Activated CD4-positive, alpha-beta T cell treated with anti-CD3 and anti-CD28 coated beads for 48 hours (primary cell): Measurements from ENCODE around the gene TRIM9.
A peak's percentile ranks its signal among the peaks of the same experiment; 100 is the strongest.

Experiments
- DNase-seq: peaks from one replicate; pipeline ENCODE4 v3.0.0-alpha.2; 2020

The TRIM9 gene

DNA sequence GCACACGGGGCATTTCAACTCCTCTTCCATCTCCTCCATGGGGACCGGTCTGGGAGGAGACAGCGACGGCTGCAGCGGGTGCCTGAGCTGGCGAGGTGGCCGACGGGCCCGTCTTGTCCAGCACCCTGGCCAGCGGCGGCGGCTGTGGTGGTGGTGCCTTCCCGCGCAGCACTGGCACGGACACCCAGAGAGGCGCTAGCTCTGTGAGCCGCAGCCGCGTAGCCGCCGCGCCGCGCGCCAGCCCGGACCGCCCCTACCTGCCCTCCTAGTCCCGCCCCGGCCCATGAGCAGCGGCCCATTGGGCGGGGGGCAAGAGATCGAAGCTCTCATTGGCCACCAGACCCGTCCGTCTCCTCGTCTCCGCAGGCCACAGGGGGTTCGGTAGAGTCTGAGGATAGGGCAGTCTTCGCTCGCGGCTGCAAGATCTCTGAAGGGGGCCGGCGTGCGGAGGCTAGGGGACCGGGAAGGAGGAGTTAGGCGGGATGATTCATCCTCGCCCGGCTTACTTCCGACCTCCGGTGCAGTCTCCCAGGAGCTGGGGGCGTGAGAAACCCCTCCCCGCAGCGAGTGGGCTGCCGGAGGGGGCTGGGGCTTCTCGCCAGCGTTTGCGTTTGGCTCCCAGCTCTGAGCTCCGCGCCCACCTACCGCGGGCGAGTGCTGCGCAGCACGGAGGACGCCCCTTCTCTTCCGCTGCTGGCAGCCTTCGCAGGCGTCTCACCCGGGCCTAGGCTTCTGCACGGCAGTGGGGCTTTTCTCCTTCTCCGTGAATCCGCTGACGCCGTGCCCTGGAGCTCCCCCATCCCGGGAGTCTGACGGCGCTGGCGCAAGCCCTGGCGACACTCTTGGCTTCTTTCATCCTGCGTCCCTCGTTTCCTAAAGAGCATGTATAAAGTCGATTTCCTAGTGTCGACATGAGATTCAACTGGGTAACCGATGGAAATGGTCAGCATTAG is at the start of gene TRIM9:
TRIM9 (minus strand) TSS at position 205 of the 953 bp plus-strand sequence; CDS start at position 39, 166 bp downstream.
- peak; percentile 95 for DNase-seq

DNA sequence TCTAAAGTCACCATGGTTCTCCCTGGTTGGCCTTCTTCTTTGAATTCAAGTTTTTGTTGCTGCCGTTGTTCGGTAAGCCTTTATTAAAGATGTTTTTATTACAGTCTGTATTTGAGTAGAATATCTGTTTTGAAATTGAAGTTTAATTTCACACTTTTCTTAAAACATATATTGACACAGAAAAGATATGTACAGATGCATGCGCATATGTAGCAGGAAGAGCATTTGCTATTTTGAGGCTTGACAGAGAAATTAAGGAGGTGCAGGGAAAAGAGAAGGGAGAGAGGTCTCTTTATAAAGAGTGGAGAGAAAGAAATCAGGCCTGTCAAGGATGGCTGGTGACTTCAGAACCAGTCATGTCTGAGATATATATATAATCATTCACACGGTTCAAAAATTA is 46.0 kb upstream of the TRIM9 start:
- DNase-seq: no peak

DNA sequence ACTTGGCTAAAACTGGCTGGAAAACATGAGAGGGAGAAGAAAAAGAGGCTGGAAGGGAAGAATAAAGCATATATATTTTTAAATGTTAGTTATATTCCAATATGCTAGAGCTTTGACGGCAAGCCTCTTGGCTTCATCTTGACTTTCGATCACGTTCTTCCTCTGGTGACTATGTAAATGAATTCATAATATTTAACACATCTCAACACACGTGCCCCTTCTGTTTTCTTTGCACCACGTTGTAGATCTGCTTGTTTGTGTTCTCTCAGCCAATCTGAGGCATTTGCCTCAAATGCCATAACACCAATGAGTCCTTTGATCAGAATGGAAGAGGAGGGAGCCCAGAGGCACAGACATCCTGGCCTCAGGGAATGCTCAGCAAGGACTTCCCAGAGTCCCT is 45.4 kb upstream of the TRIM9 start:
- DNase-seq: no peak

DNA sequence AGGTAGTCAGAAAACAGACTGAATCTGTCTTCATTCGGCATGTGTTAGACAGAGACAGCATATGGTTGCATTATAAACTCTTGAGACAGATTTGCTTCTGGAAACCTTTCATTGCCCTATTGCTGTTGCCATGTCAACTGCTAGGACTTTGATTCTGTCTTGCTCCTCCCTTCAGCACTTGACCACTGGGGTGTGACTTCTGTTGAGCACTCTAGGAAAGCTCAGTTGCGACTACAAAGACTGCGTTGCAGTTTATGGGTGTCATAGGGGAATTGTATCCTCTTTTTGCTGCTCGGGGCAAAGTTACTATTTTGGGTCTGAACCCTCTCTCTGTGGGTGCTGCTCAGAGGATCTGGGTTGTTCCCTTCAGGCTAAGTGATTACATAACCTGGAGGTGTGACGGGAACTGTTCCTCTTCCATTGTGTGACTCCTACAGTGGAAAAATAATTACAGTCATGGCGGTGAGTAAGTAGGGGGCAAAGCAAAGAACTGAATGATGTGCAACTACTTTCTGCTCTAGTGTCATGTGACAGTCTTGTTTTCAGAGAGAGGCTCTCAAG is 44.3 kb upstream of the TRIM9 start:
- DNase-seq: no peak

DNA sequence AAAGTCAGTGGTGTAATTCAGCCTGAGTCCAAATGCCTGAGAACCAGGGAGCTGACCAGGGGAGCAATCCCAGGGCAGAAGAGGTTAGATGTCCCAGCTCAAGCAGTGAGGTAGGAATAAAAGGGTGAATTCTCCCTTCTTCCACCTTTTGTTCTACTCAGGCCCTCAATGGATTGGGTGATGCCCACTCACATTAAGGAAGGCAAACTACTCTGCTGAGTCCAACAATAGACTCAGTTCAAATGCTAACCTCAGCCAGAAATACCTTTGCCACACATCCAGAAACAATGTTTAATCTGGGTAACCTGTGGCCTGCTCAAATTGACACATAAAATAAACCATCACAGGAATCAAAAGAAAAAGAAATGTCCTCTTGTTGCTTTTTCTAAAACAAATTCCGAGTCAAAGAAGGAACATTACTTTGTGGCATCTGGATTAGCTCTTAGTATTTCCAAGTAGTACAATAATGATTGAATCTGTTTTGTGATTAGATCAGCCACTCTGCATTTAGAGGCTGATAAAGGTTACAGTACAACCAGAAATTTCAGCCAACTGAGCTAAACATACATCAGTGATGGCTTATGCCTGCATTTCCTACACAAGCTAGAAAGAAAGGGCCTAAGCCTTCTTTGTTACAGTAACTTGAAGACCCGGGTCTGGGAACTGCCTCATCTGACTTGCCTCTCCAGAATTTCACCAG is 43.6 kb upstream of the TRIM9 start:
- DNase-seq: no peak

DNA sequence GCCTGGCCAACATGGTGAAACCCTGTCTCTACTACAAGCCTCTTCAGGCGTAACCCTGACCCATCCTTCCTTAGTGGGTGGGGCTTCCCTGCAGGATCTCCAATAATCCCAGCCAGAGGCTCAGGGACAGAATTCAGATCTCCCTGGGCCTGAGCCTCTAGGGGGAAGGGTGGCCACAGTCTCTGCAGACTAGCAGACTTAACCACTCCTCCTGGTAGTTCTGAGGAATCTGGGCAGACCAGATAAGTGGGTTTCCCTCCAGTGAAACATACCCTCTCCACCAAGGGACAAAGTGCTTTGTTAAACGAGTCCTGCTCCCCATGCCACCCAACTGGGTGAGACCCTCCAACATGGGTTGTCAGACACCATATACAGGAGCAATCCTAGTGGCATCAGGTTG is 36.6 kb upstream of the TRIM9 start:
- no peak for DNase-seq

DNA sequence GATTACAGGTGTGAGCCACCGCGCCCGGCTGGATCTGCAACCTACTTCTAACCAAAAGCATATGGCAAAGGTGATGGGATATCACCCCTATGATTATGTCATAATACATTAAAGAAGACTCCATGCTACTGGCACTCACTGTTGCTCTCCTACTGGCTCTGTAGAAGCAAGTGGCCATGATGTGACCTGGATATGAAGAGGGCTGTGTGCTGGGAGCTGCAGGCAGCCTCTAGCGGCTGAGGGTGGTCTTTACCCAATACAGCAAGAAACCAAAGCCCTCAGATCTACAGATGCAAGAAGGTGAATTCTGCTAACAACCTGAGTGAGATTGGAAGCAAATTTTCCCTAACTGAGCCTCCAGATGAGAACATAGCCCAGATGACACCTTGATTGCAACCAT is 34.2 kb upstream of the TRIM9 start:
- no peak for DNase-seq

DNA sequence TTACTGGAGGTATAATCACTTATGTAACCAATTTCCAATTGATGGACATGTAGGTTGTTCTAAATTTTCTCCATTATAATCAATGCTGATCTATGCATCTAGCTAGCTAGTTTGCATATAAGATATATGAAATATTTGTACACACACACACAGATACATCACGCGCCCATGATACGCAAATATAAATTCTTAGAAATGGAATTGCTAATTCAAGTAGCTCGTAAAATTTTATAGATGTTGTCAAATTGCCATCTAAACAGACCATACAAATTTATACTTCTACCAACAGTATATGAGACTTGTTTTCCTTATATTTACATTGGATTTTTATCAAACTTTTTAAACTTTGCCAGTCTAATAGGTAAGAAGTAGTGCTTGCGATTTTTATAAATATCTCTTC is 29.1 kb upstream of the TRIM9 start:
- DNase-seq: no peak

DNA sequence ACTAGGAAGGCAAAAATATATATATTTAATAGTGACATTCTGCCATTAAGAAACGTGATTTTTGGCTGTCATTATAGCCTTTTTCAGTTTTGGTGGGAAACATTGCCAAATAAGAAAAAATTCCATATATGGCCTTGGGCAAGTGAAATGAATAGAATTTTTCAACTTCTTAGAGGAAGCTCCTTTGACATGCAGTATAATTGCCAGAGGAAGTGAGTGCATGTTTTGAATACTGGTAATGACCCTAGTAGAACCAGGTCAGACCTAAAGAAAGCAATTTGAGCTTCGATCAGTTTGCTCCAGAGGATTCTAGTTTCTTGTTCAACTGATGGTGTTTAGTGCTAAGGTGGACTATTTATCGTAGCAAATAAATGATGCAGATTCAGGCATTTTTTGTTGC is 26.2 kb upstream of the TRIM9 start:
- DNase-seq: no peak

DNA sequence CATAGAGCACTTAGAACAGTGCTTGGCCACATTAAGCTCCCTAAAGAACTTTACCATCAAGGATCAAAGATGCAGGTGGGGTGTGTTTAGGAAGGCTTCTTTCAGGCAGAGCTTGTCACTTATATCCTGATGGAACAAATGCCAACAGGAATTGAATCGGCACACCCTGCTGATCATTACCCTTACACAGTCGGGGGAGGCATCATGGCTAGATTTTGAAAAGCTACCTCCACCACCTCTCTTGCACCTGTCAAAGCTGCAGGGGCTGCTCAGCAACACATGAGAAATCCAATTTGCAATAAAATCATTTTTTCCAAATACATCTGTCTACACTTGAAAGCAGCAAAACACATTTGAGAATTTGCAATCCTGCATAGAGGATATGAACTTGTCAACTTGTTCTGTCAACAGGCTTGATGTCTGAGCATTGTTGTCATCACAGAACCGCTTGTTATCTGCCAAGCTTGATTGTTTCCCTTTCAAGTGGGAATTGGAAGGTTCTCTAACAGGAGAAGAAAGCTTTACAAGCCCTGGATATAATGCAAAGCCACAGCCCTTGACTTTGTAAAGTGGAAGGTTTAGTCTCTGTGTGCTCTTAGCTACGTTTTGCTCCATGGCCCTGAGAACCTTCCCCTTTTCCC is 24.6 kb upstream of the TRIM9 start:
- no peak for DNase-seq

DNA sequence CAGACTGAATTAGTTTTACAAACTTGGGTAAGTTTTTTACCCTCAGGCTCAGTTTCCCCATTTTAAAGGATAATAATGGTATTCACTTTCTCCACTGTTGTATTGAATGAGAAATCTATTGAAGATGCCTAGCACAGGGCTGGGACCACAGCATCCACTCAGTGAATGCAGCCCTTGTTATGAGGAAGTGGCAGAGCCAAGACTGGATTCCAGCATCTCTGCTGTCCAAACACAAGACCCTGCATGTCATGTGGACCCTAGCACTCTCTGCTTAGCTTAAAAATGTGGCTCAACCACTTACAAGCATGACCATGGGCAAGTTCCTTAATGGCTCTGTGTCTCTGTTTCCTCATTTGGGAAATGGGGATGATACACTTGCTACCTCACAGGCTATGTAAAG is 24.1 kb upstream of the TRIM9 start:
- DNase-seq: no peak

DNA sequence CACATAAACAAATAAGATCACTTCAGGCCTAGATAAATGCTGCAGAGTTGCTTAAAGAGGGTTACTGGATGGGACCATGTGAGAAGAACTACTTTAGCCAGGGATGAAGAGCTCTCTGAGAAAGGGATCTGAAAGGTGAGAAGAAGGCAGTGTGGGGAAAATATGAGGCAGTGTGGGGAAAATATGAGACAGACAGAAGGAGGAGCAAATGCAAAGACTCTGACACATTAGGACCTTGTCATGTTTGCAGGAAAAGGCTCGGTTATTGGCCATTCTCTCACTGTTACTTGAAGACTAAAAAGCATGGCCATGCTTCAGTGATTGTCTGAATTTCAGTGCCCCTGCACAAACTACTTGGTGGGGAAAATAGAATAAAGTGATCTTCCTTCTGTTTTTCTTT is 22.7 kb upstream of the TRIM9 start:
- no peak for DNase-seq

DNA sequence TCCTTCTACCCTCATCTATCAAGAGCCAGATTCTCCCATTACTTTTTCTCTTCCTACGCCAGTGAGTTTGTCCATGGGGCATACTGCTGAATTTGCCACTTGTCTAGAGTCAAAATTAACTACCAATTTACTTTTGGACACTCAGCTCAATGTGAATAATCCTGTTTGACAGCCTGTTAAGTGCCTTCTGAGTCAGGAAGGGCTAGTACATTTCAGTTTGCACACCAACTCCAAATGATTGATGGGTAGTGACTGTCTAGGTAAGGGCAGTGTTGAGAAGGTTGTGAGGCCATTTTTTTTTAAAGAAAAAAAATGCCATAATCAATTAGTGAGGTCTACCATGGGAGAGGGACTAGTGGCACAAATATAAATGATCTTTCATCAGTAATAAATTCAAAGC is 21.8 kb upstream of the TRIM9 start:
- no peak for DNase-seq

DNA sequence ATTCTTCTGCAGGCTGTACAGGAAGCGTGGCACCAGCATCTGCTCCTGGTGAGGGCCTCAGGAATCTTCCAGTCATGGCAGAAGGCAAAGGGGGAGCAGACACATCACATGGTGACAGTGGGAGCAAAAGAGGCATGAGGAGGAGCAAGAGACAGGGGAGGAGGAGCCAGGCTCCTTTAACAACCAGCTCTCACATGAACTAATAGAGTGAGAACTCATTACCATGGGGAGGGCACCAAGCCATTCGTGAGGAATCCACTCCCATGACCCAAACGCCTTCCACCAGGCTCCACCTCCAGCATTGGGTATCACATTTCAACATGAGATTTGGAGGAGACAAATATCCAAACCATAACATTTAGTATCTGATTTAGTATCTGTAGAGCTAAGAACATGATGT is 14.7 kb upstream of the TRIM9 start:
- DNase-seq: no peak

DNA sequence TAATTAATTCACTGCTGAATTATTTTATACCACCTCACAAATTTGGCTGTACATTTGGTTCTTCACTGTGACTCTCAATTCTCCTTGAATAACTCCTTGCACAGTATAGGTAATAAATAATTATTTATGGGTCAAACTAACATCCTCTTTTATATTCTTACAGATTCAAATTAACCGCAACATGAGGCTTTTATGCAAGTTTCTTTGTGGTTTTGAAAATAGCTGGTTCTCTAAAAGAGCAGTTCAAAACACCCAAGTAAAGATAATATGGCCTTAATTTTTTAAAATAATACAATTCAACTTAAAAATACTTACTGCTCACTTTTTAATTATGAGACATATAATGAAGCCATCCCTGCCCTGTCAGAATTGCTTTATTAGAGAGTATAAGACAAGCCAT is 12.9 kb upstream of the TRIM9 start:
- no peak for DNase-seq

DNA sequence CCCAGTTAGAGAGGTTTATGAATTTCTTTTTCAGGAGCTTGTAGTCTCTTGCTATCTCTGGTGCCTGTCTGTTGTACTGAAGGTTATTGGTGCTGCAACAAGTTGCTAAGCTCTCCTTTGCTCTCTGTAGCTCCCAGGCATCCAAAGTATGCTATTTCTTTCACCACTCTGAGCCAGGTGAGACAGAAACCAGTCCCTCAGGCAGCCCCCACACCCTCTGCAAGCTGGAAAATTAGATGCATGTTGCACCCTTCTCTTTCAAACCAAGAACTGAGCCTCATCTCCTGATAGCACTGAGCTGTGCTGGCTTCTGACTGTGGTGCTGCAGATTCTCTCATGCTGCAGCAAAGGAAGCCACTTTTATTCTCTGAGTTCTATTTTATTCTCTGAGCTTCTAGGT is 9.6 kb upstream of the TRIM9 start:
- DNase-seq: no peak

DNA sequence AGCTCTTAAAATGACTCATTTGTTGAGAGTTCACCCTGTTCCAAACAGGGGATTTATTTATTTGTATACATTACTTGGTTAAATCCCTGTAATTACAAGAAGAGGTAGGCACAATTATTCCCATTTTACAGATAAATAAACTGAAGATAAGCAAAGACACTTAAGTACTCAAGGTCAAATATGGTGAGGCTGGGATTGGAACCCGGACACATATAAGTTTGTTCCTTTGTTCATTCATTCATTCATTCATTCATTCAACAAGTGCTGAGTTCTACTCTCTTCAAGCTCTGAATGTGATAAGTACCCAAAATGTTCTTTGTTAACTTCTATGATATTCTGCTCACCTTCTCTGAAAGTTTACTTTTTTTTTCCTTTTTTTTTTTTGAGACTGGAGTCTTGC is 2.4 kb upstream of the TRIM9 start:
- no peak for DNase-seq

DNA sequence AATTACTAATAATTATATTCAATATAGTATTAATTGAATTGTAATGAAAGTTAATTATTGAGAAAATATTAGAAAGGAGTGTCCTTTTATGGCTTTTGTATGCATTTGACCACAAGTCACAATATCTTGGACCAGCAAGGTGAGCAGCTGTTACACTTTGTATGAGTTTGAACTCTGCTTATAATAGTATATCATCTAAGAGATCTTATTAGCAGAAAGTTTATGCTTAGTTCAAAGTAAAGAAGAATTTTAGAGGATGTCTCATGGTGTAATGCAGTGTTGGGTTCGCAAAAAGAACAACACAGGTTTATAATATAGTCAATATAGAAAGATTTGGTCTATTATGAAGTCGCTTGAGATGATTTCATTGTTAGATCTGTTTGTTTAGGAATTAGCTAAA is 2.0 kb upstream of the TRIM9 start:
- DNase-seq: no peak

DNA sequence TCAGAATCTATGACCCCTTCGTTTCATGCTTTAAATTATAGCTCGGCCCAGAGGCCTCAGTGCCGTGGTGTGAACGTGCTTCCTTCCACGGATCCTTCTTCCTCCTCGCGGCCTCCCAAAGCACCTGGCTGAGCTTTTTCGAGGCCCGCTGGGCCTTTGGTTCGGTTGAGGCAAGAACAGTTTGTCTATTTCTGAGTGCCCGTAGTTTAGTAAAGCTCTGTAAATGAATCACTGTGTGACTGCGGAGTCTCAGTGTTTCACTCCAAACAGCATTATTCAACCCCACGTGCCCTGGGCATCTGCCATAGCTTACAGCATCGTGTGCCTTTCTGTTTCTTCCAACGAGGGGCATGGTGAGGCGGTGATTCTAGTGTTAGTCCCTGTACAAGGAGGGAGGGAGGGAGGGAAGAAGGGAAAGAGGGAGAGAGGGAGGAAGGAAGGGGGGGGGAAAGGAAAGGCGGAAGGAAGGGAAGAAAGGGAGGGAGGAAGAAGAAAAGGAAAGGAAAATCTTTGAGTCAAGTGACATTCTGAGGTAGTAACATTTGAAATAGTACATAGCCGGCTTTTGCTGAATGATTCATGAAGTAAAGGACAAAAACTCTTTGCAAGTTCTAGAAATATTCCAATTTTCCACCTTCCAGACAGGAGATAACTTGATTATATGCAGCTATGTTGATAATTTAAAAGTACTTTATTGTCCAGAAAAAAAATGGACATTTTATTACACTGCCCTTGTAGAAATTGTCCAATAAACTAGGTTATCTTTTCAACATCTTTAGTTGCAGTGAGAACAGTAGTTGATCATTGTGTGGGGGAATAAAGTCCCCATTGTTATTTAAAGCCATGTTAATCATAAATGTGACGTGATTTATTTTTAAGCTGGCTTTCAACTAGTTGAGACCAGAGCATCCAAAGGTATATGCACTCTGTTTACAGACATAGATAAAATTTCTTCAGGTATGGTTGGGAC is 1.2 kb upstream of the TRIM9 start:
- DNase-seq: peak; percentile 45

DNA sequence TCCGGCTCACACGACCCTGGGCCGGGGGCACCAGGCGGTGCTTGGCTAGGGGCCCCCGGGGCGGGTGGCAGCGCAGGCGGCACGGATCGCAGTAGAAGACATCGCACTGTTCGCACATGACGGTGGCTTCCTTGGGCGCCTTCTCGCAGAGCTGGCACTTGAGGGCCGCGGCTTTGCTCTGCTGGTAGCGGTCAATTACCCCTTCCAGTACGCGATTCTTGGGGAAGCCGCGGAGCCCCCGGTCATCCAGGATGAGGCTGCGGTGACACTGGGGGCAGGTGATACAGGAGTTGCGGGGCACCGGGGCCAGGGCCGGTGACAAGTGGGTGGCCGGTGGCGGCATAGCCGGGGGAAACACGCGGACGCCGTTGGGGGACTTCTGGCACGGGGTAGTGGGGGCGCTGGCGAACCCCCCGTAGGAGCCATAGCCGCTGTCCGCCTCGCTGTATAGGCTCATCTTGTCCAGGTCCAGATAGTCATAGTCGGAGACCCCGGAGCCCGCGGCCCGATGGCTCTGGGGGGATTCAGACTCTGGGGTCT is 553 bp downstream of the TRIM9 start:
- peak; percentile 40 for DNase-seq

DNA sequence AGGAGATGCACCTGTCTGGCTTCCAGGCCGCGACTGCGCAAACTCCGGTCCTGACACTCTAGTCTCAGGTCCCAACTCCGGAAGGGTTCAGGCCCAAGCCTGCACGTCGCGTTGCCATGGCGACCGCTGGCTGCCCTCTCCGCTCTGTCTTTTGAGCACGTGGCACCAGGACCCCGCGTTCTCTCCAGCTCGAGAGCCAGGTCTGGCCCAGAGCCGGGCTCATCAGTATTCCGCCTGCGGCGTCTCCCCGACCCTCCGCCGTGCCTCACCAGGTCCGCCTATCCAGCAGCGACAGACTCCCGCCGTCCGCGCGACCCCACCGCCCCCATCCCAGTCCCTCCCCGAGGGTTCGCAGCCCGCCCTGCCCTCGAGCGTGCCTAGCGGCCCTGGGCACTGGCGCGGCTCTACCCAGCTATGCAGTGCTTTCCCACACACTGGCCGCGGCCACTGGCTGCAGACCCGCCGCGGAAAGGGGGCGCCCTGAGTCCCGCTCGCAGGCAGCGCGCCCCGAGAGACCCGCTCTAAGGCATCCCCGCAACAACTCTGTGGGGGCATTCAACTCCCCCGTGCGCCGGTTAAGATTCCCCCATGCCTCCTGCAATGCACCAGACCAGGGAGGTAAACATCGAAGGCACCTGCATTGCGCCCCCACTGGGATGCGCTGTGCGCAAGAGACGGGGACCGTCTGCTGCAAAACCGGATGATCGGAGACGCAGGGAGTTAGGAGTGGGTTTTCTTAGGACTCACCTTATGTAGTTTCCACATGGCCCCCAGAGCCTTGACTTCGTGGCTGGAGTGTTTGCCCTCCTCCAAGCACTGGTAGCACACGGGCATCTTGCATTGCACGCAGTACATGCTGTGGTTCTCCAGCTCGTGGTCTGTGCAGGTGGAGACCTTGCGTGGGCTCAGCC is 1.3 kb downstream of the TRIM9 start:
- peak; percentile 72 for DNase-seq
